ENCODE results near the gene RBFA.
"Not testable (repeated sequence)": the region's sequence is repeated elsewhere in the genome, so short reads cannot be mapped to it uniquely, and the experiment has no call there.

The RBFA gene

DNA sequence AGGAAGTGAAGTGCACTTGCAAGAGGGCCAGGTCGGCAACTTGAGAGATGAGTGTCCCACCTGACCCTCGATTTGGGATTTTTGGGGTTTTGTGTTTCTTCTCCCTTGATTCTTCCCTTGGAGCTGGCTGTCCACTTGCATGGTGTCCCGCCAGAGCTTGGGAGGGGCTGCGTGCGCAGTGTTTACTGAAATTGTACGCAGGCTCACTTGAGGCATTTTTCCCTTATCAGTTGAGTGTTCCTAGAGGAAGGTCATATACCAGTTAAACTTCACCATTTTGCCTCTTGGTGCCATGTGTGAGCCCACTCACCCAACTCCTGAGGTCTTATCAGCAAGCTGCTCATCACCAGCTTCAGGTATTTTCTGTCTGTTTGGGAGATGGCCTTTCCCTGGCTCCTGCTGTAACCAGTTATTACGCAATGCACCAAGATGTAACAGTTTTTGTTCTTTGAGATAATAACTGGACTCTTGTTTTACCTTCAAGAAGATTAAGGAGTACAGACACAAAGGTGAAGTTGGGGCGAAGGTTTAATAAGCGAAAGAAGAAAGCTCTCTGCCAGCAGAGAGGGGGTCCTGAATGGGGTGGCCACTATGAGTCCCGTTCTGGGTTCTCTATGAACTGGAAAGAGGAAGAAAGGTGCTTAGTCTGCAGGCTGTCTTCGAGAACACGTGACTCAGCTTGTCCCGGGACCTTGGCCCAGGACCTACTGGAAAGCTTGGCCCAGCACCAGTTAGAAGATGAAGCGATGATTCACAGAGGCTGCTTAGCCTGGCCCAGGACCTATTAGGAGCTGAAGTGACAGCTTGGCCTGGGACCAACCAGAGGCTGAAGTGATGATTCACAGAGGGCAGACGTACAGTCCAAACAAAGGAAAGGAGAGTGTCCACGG lies 24.3 kb upstream of the RBFA start:
- TF ChIP-seq, protein P1, sequence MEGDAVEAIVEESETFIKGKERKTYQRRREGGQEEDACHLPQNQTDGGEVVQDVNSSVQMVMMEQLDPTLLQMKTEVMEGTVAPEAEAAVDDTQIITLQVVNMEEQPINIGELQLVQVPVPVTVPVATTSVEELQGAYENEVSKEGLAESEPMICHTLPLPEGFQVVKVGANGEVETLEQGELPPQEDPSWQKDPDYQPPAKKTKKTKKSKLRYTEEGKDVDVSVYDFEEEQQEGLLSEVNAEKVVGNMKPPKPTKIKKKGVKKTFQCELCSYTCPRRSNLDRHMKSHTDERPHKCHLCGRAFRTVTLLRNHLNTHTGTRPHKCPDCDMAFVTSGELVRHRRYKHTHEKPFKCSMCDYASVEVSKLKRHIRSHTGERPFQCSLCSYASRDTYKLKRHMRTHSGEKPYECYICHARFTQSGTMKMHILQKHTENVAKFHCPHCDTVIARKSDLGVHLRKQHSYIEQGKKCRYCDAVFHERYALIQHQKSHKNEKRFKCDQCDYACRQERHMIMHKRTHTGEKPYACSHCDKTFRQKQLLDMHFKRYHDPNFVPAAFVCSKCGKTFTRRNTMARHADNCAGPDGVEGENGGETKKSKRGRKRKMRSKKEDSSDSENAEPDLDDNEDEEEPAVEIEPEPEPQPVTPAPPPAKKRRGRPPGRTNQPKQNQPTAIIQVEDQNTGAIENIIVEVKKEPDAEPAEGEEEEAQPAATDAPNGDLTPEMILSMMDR (IDR thresholded peaks at IDR 0.05; ENCODE audit: low read depth, low read length, missing control alignments): no peak
- peak; percentile 89 for DNase-seq (ENCODE audit: extremely low read depth, low read depth)
- H3K4me3 ChIP-seq (replicated peaks; ENCODE audit: low read depth, low read length): no peak overlapping the region

DNA sequence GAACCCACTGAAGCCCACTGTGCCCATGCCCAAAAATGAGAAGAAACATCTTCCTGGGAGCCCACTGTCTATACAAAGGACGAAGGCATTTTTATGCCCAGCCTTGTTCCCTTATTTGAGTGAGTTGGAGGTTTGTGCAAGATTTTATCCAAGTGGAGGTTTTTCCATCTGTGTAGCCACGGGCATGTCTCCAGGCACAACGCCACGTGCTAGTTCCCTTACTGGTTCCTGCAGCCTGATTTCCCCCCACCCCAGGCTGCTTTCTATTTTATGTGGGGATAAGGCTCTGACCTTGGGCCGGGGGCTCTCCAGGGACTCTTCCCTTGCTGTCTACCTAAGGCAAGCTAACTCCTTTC lies 23.7 kb upstream of the RBFA start:
- no peak overlapping the region for H3K4me3 ChIP-seq (replicated peaks; ENCODE audit: low read depth, low read length)
- no peak for DNase-seq (ENCODE audit: extremely low read depth, low read depth)
- TF ChIP-seq, protein P1 (IDR thresholded peaks at IDR 0.05; ENCODE audit: low read depth, low read length, missing control alignments): no peak

DNA sequence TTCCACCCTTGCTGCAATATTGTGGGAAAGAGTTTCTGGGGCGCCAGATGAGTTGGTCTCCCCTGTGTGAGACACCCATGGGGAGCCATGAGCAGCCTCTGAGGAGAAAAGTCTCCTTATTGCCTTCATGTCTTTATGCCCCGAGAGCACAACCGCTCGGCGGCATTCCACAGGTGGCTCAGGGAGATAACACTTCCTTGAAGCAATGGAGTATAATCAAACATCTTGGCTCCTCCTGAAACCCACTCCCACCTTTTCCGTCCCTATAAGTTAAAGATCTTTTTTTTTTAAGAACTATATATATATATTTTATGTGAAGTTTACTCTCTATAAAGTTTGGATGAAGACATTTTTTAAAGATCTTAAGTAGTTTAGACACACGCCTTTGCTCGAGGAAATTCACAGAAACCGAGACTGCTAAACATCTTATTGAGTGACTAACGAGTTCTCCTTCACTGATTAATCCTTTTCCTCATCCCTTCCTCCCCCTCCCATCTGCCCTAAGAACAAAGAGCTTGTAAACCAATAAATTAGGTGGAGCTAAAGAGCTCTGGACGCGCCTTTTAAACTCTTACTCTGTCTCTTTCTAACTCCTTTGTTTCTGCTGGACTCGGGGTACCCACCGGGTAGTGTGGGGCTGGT lies 22.6 kb upstream of the RBFA start:
- DNase-seq (ENCODE audit: extremely low read depth, low read depth); H3K4me3 ChIP-seq (replicated peaks; ENCODE audit: low read depth, low read length): not testable (repeated sequence)

GRCh38 chr18:80012714-80013113 lies 21.5 kb upstream of the RBFA start:
- H3K4me3 ChIP-seq (replicated peaks; ENCODE audit: low read depth, low read length): no peak overlapping the region
- TF ChIP-seq, protein P1 (IDR thresholded peaks at IDR 0.05; ENCODE audit: low read depth, low read length, missing control alignments): no peak
- DNase-seq (ENCODE audit: extremely low read depth, low read depth): no peak

GRCh38 chr18:80022613-80023012 lies 11.6 kb upstream of the RBFA start:
- no peak for DNase-seq (ENCODE audit: extremely low read depth, low read depth)
- TF ChIP-seq, protein P1 (IDR thresholded peaks at IDR 0.05; ENCODE audit: low read depth, low read length, missing control alignments): no peak
- no peak overlapping the region for H3K4me3 ChIP-seq (replicated peaks; ENCODE audit: low read depth, low read length)

GRCh38 chr18:80023173-80023572 lies 11.1 kb upstream of the RBFA start:
- DNase-seq (ENCODE audit: extremely low read depth, low read depth): no peak
- TF ChIP-seq, protein P1 (IDR thresholded peaks at IDR 0.05; ENCODE audit: low read depth, low read length, missing control alignments): peak; percentile 45

DNA sequence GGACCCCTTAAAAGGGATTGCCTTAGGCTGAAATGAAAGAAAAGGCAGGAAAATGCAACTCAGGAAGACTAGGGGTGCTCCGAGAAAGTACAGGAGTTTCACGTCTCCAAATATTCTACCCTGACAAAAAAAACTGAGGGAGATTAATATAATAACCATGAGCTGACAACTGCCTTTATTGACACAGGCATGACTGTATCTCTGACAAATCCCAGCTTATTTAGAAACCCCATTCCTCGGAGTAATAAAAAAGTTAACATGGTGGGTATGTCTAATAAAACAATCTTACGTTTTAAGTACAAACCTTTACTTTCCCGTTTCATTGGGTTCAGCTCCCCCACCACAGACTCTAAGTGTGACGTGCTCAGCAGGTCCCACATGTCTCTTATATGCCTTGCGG lies 7.9 kb upstream of the RBFA start:
- TF ChIP-seq, protein P1 (IDR thresholded peaks at IDR 0.05; ENCODE audit: low read depth, low read length, missing control alignments): no peak
- DNase-seq (ENCODE audit: extremely low read depth, low read depth): no peak
- no peak overlapping the region for H3K4me3 ChIP-seq (replicated peaks; ENCODE audit: low read depth, low read length)

More at GRCh38 chr18:80023173-80023572, 11.1 kb upstream of the RBFA start:
- no peak overlapping the region for H3K4me3 ChIP-seq (replicated peaks; ENCODE audit: low read depth, low read length)

- not testable (repeated sequence) for DNase-seq (ENCODE audit: extremely low read depth, low read depth); H3K4me3 ChIP-seq (replicated peaks; ENCODE audit: low read depth, low read length)
Observed at GRCh38 chr18:80027719-80028118, 6.5 kb upstream of the RBFA start.

All from HFF-Myc (cell line).